GM23338 (cell line): ENCODE data around the gene STAT4. TPM values are rescaled to one million over a fixed set of nuclear protein-coding genes. Genes with fewer than 3 reads are reported as not detected.

Experiments used
- ATAC-seq: fragments of 200-7000 bp; cut with Tn5 transposase; 3 replicates; pipeline ENCODE4 v1.9.1; 2020
- DNase-seq: peaks from one replicate; pipeline ENCODE4 v3.0.0-alpha.2; 2015; ENCODE audit warnings: low spot score
- H2AFZ ChIP-seq: fragments of 200-600 bp; sonication (generic); 2 replicates; pipeline ENCODE4 v1.8.0; 2016; ENCODE audit warnings: antibody characterized with exemption, mild to moderate bottlenecking, moderate library complexity
- H3F3A ChIP-seq: fragments of 200-600 bp; sonication (generic); replicated peaks from 2 replicates; pipeline ENCODE4 v1.8.0; 2017; ENCODE audit warnings: antibody characterized with exemption, mixed run types, low read depth
- H3K27ac ChIP-seq: fragments of 200-600 bp; sonication (generic); 2 replicates; pipeline ENCODE4 v1.6.1; 2016; ENCODE audit warnings: low read depth
- H3K27me3 ChIP-seq: fragments of 200-600 bp; sonication (generic); 2 replicates; pipeline ENCODE4 v1.8.0; 2016; ENCODE audit warnings: mild to moderate bottlenecking, mixed run types, moderate library complexity; ENCODE audit not compliant: insufficient read depth
- H3K36me3 ChIP-seq: fragments of 200-600 bp; sonication (generic); 2 replicates; pipeline ENCODE4 v1.8.0; 2016; ENCODE audit warnings: mild to moderate bottlenecking; ENCODE audit not compliant: insufficient read depth
- H3K4me1 ChIP-seq: fragments of 200-600 bp; sonication (generic); 2 replicates; pipeline ENCODE4 v1.8.0; 2016; ENCODE audit warnings: mild to moderate bottlenecking, moderate library complexity; ENCODE audit not compliant: insufficient read depth
- H3K4me2 ChIP-seq: fragments of 200-600 bp; sonication (generic); 2 replicates; pipeline ENCODE4 v1.7.1; 2017; ENCODE audit warnings: mixed run types
- H3K4me3 ChIP-seq: fragments of 200-600 bp; sonication (generic); 2 replicates; pipeline ENCODE4 v1.6.1; 2016; ENCODE audit warnings: mixed run types
- H3K79me2 ChIP-seq: fragments of 200-600 bp; sonication (generic); replicated peaks from 2 replicates; pipeline ENCODE4 v1.8.0; 2017; ENCODE audit warnings: mild to moderate bottlenecking; ENCODE audit not compliant: insufficient read depth
- H3K9me2 ChIP-seq: fragments of 200-600 bp; sonication (generic); 2 replicates; pipeline ENCODE4 v1.8.0; 2017; ENCODE audit not compliant: insufficient read depth
- H4K20me1 ChIP-seq: fragments of 200-600 bp; sonication (generic); replicated peaks from 2 replicates; pipeline ENCODE4 v1.8.0; 2017; ENCODE audit warnings: mild to moderate bottlenecking; ENCODE audit not compliant: insufficient read depth
- H3K27ac Mint-ChIP-seq: 2 replicates; pipeline ENCODE4 v1.8.0; 2020; ENCODE audit warnings: inconsistent platforms, mild to moderate bottlenecking, moderate library complexity, mixed read lengths
- H3K27me3 Mint-ChIP-seq: 3 replicates; pipeline ENCODE4 v1.8.0; 2022; ENCODE audit warnings: low read depth, mild to moderate bottlenecking, moderate library complexity, mixed read lengths, inconsistent platforms; ENCODE audit not compliant: insufficient read depth, poor library complexity
- H3K36me3 Mint-ChIP-seq: 3 replicates; pipeline ENCODE4 v1.8.0; 2021; ENCODE audit warnings: low read depth, mild to moderate bottlenecking, inconsistent platforms, moderate library complexity, mixed read lengths
- H3K4me1 Mint-ChIP-seq: 3 replicates; pipeline ENCODE4 v1.8.0; 2020; ENCODE audit warnings: mild to moderate bottlenecking, inconsistent platforms, mixed read lengths
- H3K4me3 Mint-ChIP-seq: 3 replicates; pipeline ENCODE4 v1.8.0; 2021; ENCODE audit warnings: moderate library complexity, mild to moderate bottlenecking, inconsistent platforms, mixed read lengths
- H3K9me3 Mint-ChIP-seq: 3 replicates; pipeline ENCODE4 v1.8.0; 2020; ENCODE audit warnings: moderate library complexity, mild to moderate bottlenecking, inconsistent platforms, mixed read lengths
- CREB1 ChIP-seq: fragments of 250-450 bp; sonication (Bioruptor Pico); IDR thresholded peaks from 2 replicates; pipeline ENCODE4 v1.5.0; 2020; ENCODE audit warnings: low read depth, mild to moderate bottlenecking, moderate library complexity
- ETS1 ChIP-seq: IDR thresholded peaks from 2 replicates; pipeline ENCODE4 v1.6.1; 2016; ENCODE audit warnings: antibody characterized with exemption
- EZH2 ChIP-seq: fragments of 200-600 bp; sonication (generic); IDR thresholded peaks from one replicate; pipeline ENCODE4 v1.8.0; 2017; ENCODE audit warnings: antibody characterized with exemption, mild to moderate bottlenecking, low read depth; ENCODE audit not compliant: unreplicated experiment
- EZH2phosphoT487 ChIP-seq: fragments of 200-600 bp; sonication (generic); IDR thresholded peaks from one replicate; pipeline ENCODE4 v1.8.1; 2018; ENCODE audit warnings: antibody characterized with exemption; ENCODE audit not compliant: unreplicated experiment
- JUNB ChIP-seq: IDR thresholded peaks from one replicate; pipeline ENCODE4 v1.6.1; 2016; ENCODE audit warnings: antibody characterized with exemption; ENCODE audit not compliant: unreplicated experiment
- NANOG ChIP-seq: IDR thresholded peaks from 2 replicates; pipeline ENCODE4 v1.6.1; 2016; ENCODE audit warnings: antibody characterized with exemption, borderline replicate concordance
- POLR2AphosphoS5 ChIP-seq: IDR thresholded peaks from 2 replicates; pipeline ENCODE4 v1.6.1; 2016; ENCODE audit warnings: antibody characterized with exemption, low read depth
- STAT1 ChIP-seq: IDR thresholded peaks from one replicate; pipeline ENCODE4 v1.6.1; 2016; ENCODE audit warnings: antibody characterized with exemption; ENCODE audit not compliant: unreplicated experiment
- ZNF114 ChIP-seq: fragments of 250-450 bp; sonication (Bioruptor Pico); IDR thresholded peaks from 2 replicates; pipeline ENCODE4 v1.5.0; 2020; ENCODE audit warnings: mild to moderate bottlenecking, moderate library complexity
- ZNF462 ChIP-seq: fragments of 250-450 bp; sonication (Bioruptor Pico); IDR thresholded peaks from 2 replicates; pipeline ENCODE4 v1.5.0; 2020; ENCODE audit warnings: mild to moderate bottlenecking, moderate library complexity
- polyA plus RNA-seq: library from polyadenylated mRNA; unstranded; fragments of >200 nt; fragmentation: Nextera tagmentation; extraction: Ambion mirVana; gene quantifications from 2 replicates; pipeline ENCODE4 v1.2.1, GENCODE V29; 2016
- total RNA-seq: library from RNA; depleted of rRNA; stranded (reverse); fragments of >200 nt; shearing (Covaris generic); gene quantifications from 2 replicates; pipeline ENCODE4 v1.2.3, GENCODE V29; 2014

Gene STAT4
- total and polyA plus RNA-seq, 2 experiments from 2014 or later = 0.52 to 0.86 TPM

DNA sequence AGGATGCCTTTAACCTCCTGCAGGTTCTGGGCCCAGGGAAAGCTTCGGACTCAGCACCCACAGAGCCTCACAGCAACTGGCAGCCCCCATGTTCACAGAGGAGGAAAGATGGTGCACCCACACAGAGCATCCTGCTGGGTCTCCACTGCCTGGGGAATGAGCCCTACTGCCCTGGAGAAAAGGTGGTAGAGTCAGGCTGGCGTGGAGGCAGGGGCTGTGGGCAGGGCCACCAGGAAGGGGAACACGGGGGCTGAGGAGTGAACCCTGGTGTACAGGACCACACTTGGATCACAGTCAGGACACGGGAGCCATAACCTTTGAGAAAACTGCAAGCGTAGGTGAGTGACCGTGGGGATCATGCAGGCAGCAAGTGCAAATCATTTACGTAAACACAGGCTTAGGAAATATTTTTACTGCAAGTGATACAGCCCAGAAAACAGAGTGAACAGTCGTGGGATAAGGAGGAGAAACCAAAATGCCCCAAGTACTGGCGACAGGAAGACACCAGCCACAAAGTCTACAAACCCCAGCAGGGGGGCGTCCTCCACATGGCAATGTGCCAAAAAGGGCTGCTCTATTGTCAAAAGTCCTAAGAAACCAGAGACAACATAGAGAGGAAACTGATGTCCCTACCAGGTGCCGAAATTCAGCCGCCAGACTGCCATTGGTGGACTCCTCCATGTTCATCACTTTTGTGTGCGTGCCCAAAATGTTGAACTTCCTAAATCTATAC lies 164.4 kb downstream of the STAT4 start:
- Mint-ChIP-seq H3K4me3 (no peak overlapping the region), H3K27ac (no peak overlapping the region), H3K27me3 (no peaks in the 10 kb centered on the region), H3K4me1 (no peaks in the 10 kb centered on the region), H3K36me3 (peaks cover 90% of the 10 kb centered on the region), H3K9me3 (no peaks in the 10 kb centered on the region)
- H3K4me3 ChIP-seq = no peak overlapping the region
- no peaks in the 10 kb centered on the region for H3K4me1 ChIP-seq
- no peaks in the 10 kb centered on the region for H3K9me2 ChIP-seq
- no peak overlapping the region for H2AFZ ChIP-seq
- ATAC-seq = no peak
- DNase-seq = no peak
- peaks cover 45% of the 10 kb centered on the region for H3K36me3 ChIP-seq
- H3K4me2 ChIP-seq = no peak overlapping the region
- no peaks in the 10 kb centered on the region for H3F3A ChIP-seq
- peaks cover 2% of the 10 kb centered on the region; the same call in 1 of the 2 replicates for H4K20me1 ChIP-seq
- H3K27ac ChIP-seq = no peak overlapping the region
- H3K79me2 ChIP-seq = no peaks in the 10 kb centered on the region
- no peak for TF ChIP-seq ETS1
- TF ChIP-seq CREB1 (CRISPR knock-in tag) = no peak
- no peaks in the 10 kb centered on the region for H3K27me3 ChIP-seq

- no peak overlapping the region for H3K4me3 ChIP-seq
- peaks cover 5% of the 10 kb centered on the region for H3K27me3 Mint-ChIP-seq
- H4K20me1 ChIP-seq = no peaks in the 10 kb centered on the region; the same call in 1 of the 2 replicates
- no peaks in the 10 kb centered on the region for H3K27me3 ChIP-seq
- peaks cover 50% of the 10 kb centered on the region for H3K36me3 ChIP-seq
- H2AFZ ChIP-seq = no peak overlapping the region
- no peak overlapping the region for H3K27ac Mint-ChIP-seq
- no peaks in the 10 kb centered on the region for H3K9me3 Mint-ChIP-seq
- no peaks in the 10 kb centered on the region for H3K9me2 ChIP-seq
- H3K27ac ChIP-seq = no peak overlapping the region
- DNase-seq = no peak
- TF ChIP-seq EZH2phosphoT487 = no peak
- TF ChIP-seq ZNF114 (CRISPR knock-in tag) = no peak
- no peak for TF ChIP-seq ETS1
- TF ChIP-seq ZNF462 (CRISPR knock-in tag) = no peak
- TF ChIP-seq CREB1 (CRISPR knock-in tag) = no peak
- no peak for TF ChIP-seq JUNB
- TF ChIP-seq NANOG = no peak
- no peak for TF ChIP-seq STAT1
- no peak for TF ChIP-seq EZH2
- TF ChIP-seq POLR2AphosphoS5 = no peak
- H3K79me2 ChIP-seq = no peaks in the 10 kb centered on the region
- H3K4me1 ChIP-seq = no peaks in the 10 kb centered on the region
- no peaks in the 10 kb centered on the region for H3F3A ChIP-seq
- ATAC-seq = no peak
- H3K4me2 ChIP-seq = no peak overlapping the region
- H3K36me3 Mint-ChIP-seq = peaks cover 91% of the 10 kb centered on the region
- no peaks in the 10 kb centered on the region; the same call in 2 of the 3 replicates for H3K4me1 Mint-ChIP-seq
- H3K4me3 Mint-ChIP-seq = no peak overlapping the region
Measured at GRCh38 chr2:190984595-190984994, 166.2 kb downstream of the STAT4 start.
